Lower leg skin (tissue), 4 donors: ENCODE results near the gene BCL11A. TPM values are rescaled to one million over a fixed set of nuclear protein-coding genes. Genes with fewer than 3 reads are reported as not detected.

Experiments used
- DNase-seq, 2 donors: peaks; one replicate each; pipeline ENCODE4 v3.0.0-alpha.2; 2019; ENCODE audit warnings: low spot score in 2 of 2
- H3K4me3 ChIP-seq: fragments of 200-600 bp; sonication (generic); 2 replicates; pipeline ENCODE4 v1.5.1; 2017; ENCODE audit warnings: mild to moderate bottlenecking, low read depth; ENCODE audit not compliant: poor library complexity, severe bottlenecking
- POLR2A ChIP-seq, 2 donors: fragments of 450-650 bp; IDR thresholded peaks; one replicate each; pipeline ENCODE4 v1.6.1; 2016 to 2017; ENCODE audit warnings: antibody characterized with exemption in 2 of 2, mild to moderate bottlenecking in 1 of 2, moderate library complexity in 1 of 2
- WGBS, 2 donors: methylation state at CpG; one replicate each; pipeline ENCODE4 v1.1.5; 2018; 5-methylcytosine and 5-hydroxymethylcytosine counted together
- intact Hi-C: fragments of 100-400 bp; cut with DNase I; formaldehyde crosslinking; loops from one replicate; pipeline ENCODE4 v1.15.0; 2023; ENCODE audit warnings: low total_unique reads
- total RNA-seq, 4 donors: library from RNA; depleted of rRNA; stranded (reverse); fragments of >200 nt; gene quantifications; one replicate each; pipeline ENCODE4 v1.1.0, GENCODE V29; 2016
- TF ChIP-seq, protein P1 (sequence below), 3 donors: fragments of 450-650 bp; IDR thresholded peaks; one replicate each; pipeline ENCODE4 v1.5.1; 2016; ENCODE audit warnings: antibody characterized with exemption in 3 of 3, mild to moderate bottlenecking in 3 of 3, moderate library complexity in 2 of 3

Gene BCL11A
- total RNA-seq, 4 donors from 2014 or later: 62.8 to 94.4 (median 71.5) TPM

DNA sequence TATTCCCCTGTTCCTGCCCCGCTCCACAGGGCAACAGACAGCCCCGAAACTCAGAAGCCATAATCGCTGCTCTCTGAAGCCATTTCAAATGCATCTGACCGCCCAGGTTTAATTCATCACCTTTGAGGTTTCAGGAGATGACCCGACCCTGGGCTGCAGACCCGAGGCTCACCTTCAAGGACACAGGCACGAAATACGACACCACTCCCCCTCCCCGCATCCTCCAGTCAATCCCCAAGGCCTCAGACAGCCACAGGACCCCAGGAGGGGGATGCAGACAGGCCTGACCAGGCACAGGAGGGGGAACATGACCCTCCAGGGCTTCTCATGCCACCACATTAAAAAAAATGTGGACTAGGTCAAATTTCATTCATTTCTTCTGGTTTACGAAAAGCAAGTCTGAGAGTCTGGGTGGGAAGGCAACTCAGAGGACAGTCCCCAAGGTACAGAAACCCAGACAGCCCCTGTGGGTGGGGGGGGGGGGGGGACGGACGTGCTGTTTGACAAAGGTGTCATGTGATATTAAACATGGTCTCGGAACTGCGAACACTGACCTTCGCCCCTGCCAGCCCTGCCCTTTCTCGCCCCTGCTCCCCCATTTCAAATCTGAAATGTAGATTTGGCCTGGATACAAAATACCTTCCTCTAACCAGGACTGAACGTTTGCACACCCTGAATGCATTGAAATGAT lies 142.9 kb downstream of the BCL11A start:
- no peak overlapping the region for H3K4me3 ChIP-seq
- TF ChIP-seq, protein P1, sequence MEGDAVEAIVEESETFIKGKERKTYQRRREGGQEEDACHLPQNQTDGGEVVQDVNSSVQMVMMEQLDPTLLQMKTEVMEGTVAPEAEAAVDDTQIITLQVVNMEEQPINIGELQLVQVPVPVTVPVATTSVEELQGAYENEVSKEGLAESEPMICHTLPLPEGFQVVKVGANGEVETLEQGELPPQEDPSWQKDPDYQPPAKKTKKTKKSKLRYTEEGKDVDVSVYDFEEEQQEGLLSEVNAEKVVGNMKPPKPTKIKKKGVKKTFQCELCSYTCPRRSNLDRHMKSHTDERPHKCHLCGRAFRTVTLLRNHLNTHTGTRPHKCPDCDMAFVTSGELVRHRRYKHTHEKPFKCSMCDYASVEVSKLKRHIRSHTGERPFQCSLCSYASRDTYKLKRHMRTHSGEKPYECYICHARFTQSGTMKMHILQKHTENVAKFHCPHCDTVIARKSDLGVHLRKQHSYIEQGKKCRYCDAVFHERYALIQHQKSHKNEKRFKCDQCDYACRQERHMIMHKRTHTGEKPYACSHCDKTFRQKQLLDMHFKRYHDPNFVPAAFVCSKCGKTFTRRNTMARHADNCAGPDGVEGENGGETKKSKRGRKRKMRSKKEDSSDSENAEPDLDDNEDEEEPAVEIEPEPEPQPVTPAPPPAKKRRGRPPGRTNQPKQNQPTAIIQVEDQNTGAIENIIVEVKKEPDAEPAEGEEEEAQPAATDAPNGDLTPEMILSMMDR (IDR thresholded peaks at IDR 0.05): no peak
- TF ChIP-seq POLR2A (IDR thresholded peaks at IDR 0.05): no peak
- DNase-seq: no peak
- intact Hi-C loops: no loop called here
- WGBS, 2 donors: 74 to 75% methylated on average over 17 of the region's 17 CpGs

DNA sequence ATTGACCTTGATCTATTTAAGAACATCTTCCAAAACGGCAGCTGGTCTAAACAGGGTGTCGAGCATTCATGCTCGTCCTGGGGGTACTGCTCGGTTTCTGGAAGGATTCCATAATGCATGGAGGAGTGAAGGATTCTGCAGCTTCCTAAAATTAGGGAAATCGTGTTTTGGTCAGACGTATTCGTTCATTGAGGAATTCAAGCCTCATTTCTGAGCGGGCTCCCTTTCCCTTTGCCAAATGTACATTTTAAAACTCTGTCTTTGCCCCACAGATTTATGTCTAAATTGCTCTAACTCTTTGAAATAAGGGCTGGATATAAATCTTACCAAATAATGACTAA lies 144.0 kb downstream of the BCL11A start:
- H3K4me3 ChIP-seq: no peak overlapping the region
- no peak for TF ChIP-seq POLR2A (IDR thresholded peaks at IDR 0.05)
- TF ChIP-seq, protein P1 (IDR thresholded peaks at IDR 0.05): no peak
- DNase-seq: no peak
- intact Hi-C loops: no loop called here
- WGBS, 2 donors: 54 to 72% methylated on average over 8 of the region's 8 CpGs

DNA sequence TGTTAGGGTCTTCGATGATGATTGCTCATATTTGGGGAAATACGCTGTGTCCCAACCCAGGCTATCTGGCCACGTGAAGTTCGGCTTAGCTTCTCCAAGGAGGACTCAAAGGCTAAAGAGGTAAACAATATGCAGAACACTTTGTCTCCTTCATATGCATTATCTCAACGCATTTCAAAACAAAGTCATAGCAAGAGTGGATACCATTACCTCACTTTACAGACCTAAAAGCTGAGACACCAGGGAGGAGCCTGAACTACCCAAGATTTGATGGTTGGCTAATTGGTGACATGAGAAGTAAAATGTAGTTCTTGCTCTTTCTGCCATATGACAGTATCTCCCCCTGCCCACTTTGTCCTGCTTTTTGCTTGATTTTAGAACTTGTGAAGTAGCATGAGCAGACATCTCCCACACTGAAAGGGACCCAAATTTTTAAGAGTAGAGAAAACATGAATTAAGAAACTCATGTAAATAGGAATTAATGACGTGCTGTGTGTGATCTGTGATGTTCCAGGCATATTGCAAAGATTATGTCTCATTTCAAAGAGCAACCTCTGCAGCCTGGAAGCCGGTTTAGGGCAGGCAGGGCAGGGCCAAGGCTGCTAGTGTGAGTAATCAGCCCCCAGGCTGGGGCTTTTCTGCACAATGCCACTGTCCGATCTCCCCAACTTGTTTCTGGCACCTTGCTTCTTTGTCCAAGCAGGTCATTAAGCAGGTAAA lies 144.5 kb downstream of the BCL11A start:
- 72 to 75% methylated on average over 8 of the region's 8 CpGs for whole genome bisulfite sequencing, 2 donors
- H3K4me3 ChIP-seq: no peak overlapping the region
- DNase-seq: no peak
- intact Hi-C loops: no loop called here
- no peak for TF ChIP-seq POLR2A (IDR thresholded peaks at IDR 0.05)
- TF ChIP-seq, protein P1 (IDR thresholded peaks at IDR 0.05): no peak

DNA sequence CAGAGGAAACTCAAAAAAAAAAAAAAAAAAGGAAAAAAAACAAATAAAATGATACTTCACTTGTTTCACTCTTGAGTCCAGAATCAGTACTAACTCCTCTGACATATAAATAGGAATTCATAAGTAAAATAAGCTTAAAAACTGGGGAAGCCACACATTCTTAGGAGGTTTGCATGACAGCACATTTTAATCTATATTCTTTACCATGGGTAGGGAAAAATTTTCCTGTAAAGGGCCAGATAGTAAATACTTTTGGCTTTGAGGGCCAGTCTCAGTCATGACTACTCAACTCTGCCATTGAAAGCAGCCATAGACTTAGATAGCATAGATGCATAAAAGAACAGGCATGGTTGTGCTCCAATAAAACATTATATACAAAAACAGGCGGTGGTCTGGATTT lies 145.2 kb downstream of the BCL11A start:
- TF ChIP-seq, protein P1 (IDR thresholded peaks at IDR 0.05): no peak
- no peak for TF ChIP-seq POLR2A (IDR thresholded peaks at IDR 0.05)
- H3K4me3 ChIP-seq: no peak overlapping the region
- WGBS, 2 donors: 69 to 94% methylated on average over 1 of the region's 1 CpG
- DNase-seq: no peak
- intact Hi-C loops: no loop called here

DNA sequence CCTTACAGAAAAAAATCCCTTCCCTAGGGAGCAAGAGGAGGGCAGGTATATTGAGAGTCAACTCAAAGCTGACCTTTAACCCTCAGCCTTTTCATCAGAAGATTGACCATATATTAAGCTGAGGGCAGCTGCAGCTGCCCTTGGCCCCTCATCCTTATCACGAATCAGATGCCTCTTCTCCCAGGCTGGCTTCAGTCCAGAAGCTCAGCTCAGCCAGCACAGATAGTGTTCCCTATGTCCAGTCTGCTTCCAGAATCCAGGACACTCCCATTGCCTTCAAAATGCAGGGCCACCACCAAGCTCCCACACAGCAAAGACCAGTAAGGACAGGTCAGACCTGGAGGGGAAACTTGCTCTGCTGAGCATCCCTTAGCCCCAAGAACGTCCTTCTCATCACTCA lies 146.1 kb downstream of the BCL11A start:
- intact Hi-C loops: no loop called here
- no peak for DNase-seq
- TF ChIP-seq, protein P1 (IDR thresholded peaks at IDR 0.05): no peak
- TF ChIP-seq POLR2A (IDR thresholded peaks at IDR 0.05): no peak
- H3K4me3 ChIP-seq: no peak overlapping the region
- 59 to 65% methylated on average over 2 of the region's 2 CpGs for WGBS, 2 donors
